IMR-90 (cell line): ENCODE data around the gene SH3BP2. TPM values are rescaled to one million over a fixed set of nuclear protein-coding genes. Genes with fewer than 3 reads are reported as not detected.

Source experiments
- ATAC-seq: fragments of 200-7000 bp; cut with Tn5 transposase; 2 replicates; pipeline ENCODE4 v1.9.1; 2020; ENCODE audit warnings: low read depth, mild to moderate bottlenecking, moderate library complexity
- BruUV-seq: library from RNA; stranded (reverse); fragments of 400-500 nt; replicated peaks from 2 replicates; lab custom pipeline; 2021; lab: Mats Ljungman, UMichigan
- CTCF ChIA-PET: fragments of 300-600 bp; formaldehyde crosslinking; extraction: SDS; loops from one replicate; lab custom pipeline; 2021; ENCODE audit warnings: antibody characterized with exemption; lab: Yijun Ruan, JAX
- POLR2A ChIA-PET: fragments of 300-600 bp; sonication (Branson Sonifier 250); formaldehyde crosslinking; loops from one replicate; lab custom pipeline; 2022; ENCODE audit warnings: antibody characterized with exemption; ENCODE audit not compliant: unreplicated experiment; lab: Charles Lee
- DNase-seq: peaks from one replicate; pipeline ENCODE4 v3.0.0; 2013
- H2AFZ ChIP-seq: replicated peaks from 2 replicates; pipeline ENCODE3; 2013; ENCODE audit warnings: low read length, mild to moderate bottlenecking; ENCODE audit not compliant: poor library complexity
- H2AK5ac ChIP-seq: 2 replicates; pipeline ENCODE4 v1.6.1; 2013; ENCODE audit warnings: low read depth, low read length, inconsistent platforms
- H2AK9ac ChIP-seq: replicated peaks from 2 replicates; pipeline ENCODE3; 2013; ENCODE audit warnings: mild to moderate bottlenecking, low read depth, low read length, moderate library complexity; ENCODE audit not compliant: poor library complexity
- H2BK120ac ChIP-seq: 2 replicates; pipeline ENCODE4 v1.6.1; 2013; ENCODE audit warnings: low read depth, low read length, inconsistent platforms
- H2BK15ac ChIP-seq: 3 replicates; pipeline ENCODE4 v1.6.1; 2013; ENCODE audit warnings: low read depth, low read length, inconsistent platforms
- H2BK20ac ChIP-seq: 2 replicates; pipeline ENCODE4 v1.6.1; 2013; ENCODE audit warnings: low read depth, mild to moderate bottlenecking, inconsistent platforms, low read length, moderate library complexity
- H2BK5ac ChIP-seq: 2 replicates; pipeline ENCODE4 v1.6.1; 2013; ENCODE audit warnings: mild to moderate bottlenecking, low read depth, low read length, inconsistent platforms; ENCODE audit not compliant: poor library complexity, severe bottlenecking
- H3K14ac ChIP-seq: replicated peaks from 2 replicates; pipeline ENCODE4 v1.6.1; 2013; ENCODE audit warnings: low read depth, low read length, inconsistent platforms
- H3K18ac ChIP-seq: 2 replicates; pipeline ENCODE4 v1.6.1; 2013; ENCODE audit warnings: low read depth, low read length, control low read depth
- H3K23ac ChIP-seq: 2 replicates; pipeline ENCODE4 v1.6.1; 2013; ENCODE audit warnings: low read depth, low read length, inconsistent platforms
- H3K27ac ChIP-seq: 2 replicates; pipeline ENCODE4 v1.5.1; 2013; ENCODE audit warnings: mild to moderate bottlenecking, control low read depth, low read length; ENCODE audit not compliant: insufficient read depth
- H3K27me3 ChIP-seq: 2 replicates; pipeline ENCODE4 v1.6.1; 2013; ENCODE audit warnings: low read length; ENCODE audit not compliant: control insufficient read depth, insufficient read depth
- H3K36me3 ChIP-seq: 2 replicates; pipeline ENCODE4 v1.6.1; 2013; ENCODE audit warnings: low read length, mixed read lengths; ENCODE audit not compliant: control insufficient read depth, insufficient read depth
- H3K4ac ChIP-seq: 2 replicates; pipeline ENCODE4 v1.6.1; 2013; ENCODE audit warnings: low read depth, low read length, inconsistent platforms
- H3K4me1 ChIP-seq: 2 replicates; pipeline ENCODE4 v1.6.1; 2013; ENCODE audit warnings: low read length, mixed read lengths; ENCODE audit not compliant: control insufficient read depth, insufficient read depth
- H3K4me2 ChIP-seq: 2 replicates; pipeline ENCODE4 v1.6.1; 2013; ENCODE audit warnings: low read depth, mild to moderate bottlenecking, control low read depth, low read length, moderate library complexity
- H3K4me3 ChIP-seq: 2 replicates; pipeline ENCODE4 v1.5.1; 2013; ENCODE audit warnings: low read depth, mild to moderate bottlenecking, control low read depth, low read length, moderate library complexity; ENCODE audit not compliant: insufficient read depth
- H3K56ac ChIP-seq: 2 replicates; pipeline ENCODE4 v1.6.1; 2013; ENCODE audit warnings: low read length, inconsistent platforms; ENCODE audit not compliant: insufficient read depth; ENCODE audit errors: extremely low read depth
- H3K79me1 ChIP-seq, 2 experiments: 2 replicates each; pipeline ENCODE4 v1.6.1; 2013; ENCODE audit warnings: low read length in 2 of 2, inconsistent platforms in 1 of 2, low read depth in 1 of 2
- H3K9ac ChIP-seq: 2 replicates; pipeline ENCODE4 v1.6.1; 2013; ENCODE audit warnings: low read depth, low read length, control low read depth
- H3K9me1 ChIP-seq: 2 replicates; pipeline ENCODE4 v1.6.1; 2013; ENCODE audit warnings: low read length, inconsistent platforms; ENCODE audit not compliant: insufficient read depth
- H3K9me3 ChIP-seq: 2 replicates; pipeline ENCODE4 v1.6.1; 2013; ENCODE audit warnings: low read length; ENCODE audit not compliant: control insufficient read depth, insufficient read depth
- H4K20me1 ChIP-seq: 2 replicates; pipeline ENCODE4 v1.6.1; 2013; ENCODE audit warnings: low read length, inconsistent platforms; ENCODE audit not compliant: insufficient read depth
- H4K5ac ChIP-seq: 2 replicates; pipeline ENCODE4 v1.6.1; 2013; ENCODE audit warnings: mild to moderate bottlenecking, low read depth, low read length, control low read depth
- H4K8ac ChIP-seq, 2 experiments: 2 replicates each; pipeline ENCODE4 v1.6.1; 2013; ENCODE audit warnings: low read depth in 2 of 2, low read length in 2 of 2, control low read depth in 1 of 2, inconsistent platforms in 1 of 2
- H4K91ac ChIP-seq: 2 replicates; pipeline ENCODE4 v1.6.1; 2013; ENCODE audit warnings: low read depth, low read length, inconsistent platforms; ENCODE audit not compliant: insufficient read depth
- SMC3 ChIP-seq: fragments of 150-350 bp; IDR thresholded peaks from 2 replicates; pipeline ENCODE4 v1.6.1; 2016; ENCODE audit warnings: low read depth, mild to moderate bottlenecking, antibody characterized with exemption, low read length, moderate library complexity
- WGBS, 2 experiments: methylation state at CpG; one replicate each; pipeline versions ENCODE4 v1.1.5 to v1.1.7; 2013; ENCODE audit warnings: missing lambda C conversion rate in 2 of 2; ENCODE audit not compliant: insufficient read length in 1 of 2; ENCODE audit errors: extremely low coverage in 2 of 2; 5-methylcytosine and 5-hydroxymethylcytosine counted together
- dilution Hi-C: fragments of 300-500 bp; cut with HindIII; formaldehyde crosslinking; loops from one replicate; pipeline ENCODE4 v1.14.3; 2018; ENCODE audit warnings: low sequenced_read_pairs; ENCODE audit not compliant: unreplicated experiment
- in situ Hi-C: fragments of 300-500 bp; cut with MboI; formaldehyde crosslinking; loops from 3 replicates; pipeline ENCODE4 v1.14.3; 2019; ENCODE audit warnings: low sequenced_read_pairs, inconsistent platforms, mixed read lengths
- intact Hi-C: fragments of 100-400 bp; cut with micrococcal nuclease; formaldehyde crosslinking; loops from 2 replicates; pipeline ENCODE4 v1.10.0; 2022
- polyA plus RNA-seq, 3 experiments: library from polyadenylated mRNA; depleted of rRNA; stranded (reverse); fragments of >200 nt; gene quantifications; 2 replicates each; pipeline ENCODE4 v1.2.3, GENCODE V29; 2012; ENCODE audit warnings: low replicate concordance in 1 of 3
- total RNA-seq: library from RNA; depleted of rRNA; stranded (reverse); fragments of >200 nt; gene quantifications from 2 replicates; pipeline ENCODE4 v1.2.3, GENCODE V29; 2012

SH3BP2 gene
- total and polyA plus RNA-seq, 2 of the 4 experiments (the other 2 are of a cell fraction): 9.0 to 37.2 TPM

- H3K9ac ChIP-seq: no peak overlapping the region
- dilution Hi-C loops (no loop called here), intact Hi-C loops (no loop called here), in situ Hi-C loops (no loop called here)
- no peak overlapping the region for H2BK15ac ChIP-seq
- no peak overlapping the region for H3K4me2 ChIP-seq
- H2AFZ ChIP-seq: no peak overlapping the region
- CTCF ChIA-PET: no interaction called here
- no peak overlapping the region for H2BK20ac ChIP-seq
- no peak overlapping the region for H3K18ac ChIP-seq
- H3K9me1 ChIP-seq: peaks cover 10% of the 10 kb centered on the region
- peaks cover 16% of the 10 kb centered on the region for H3K4me1 ChIP-seq
- H2AK5ac ChIP-seq: no peak overlapping the region
- POLR2A ChIA-PET: no interaction called here
- H4K91ac ChIP-seq: no peak overlapping the region
- no peaks in the 10 kb centered on the region for H3K27me3 ChIP-seq
- H4K8ac ChIP-seq: no peak overlapping the region
- peaks cover 15 to 59% of the 10 kb centered on the region in 2 experiments; a peak in 3 of 4 replicates for H3K79me1 ChIP-seq
- no peak overlapping the region for H4K5ac ChIP-seq
- H2AK9ac ChIP-seq: no peak overlapping the region
- no peak overlapping the region for H2BK5ac ChIP-seq
- no CpG with 5 or more reads among the region's 5 CpGs for WGBS, 2 experiments
- no peak overlapping the region for H3K4ac ChIP-seq
- H4K20me1 ChIP-seq: peaks cover 77% of the 10 kb centered on the region
- DNase-seq (no peak), ATAC-seq (no peak)
- no peak for TF ChIP-seq SMC3
- no peaks in the 10 kb centered on the region for H3K9me3 ChIP-seq
- H3K14ac ChIP-seq: no peak overlapping the region
- no peak overlapping the region for H3K56ac ChIP-seq
- H3K23ac ChIP-seq: no peak overlapping the region
- BruUV-seq: no TSS peak
- H3K36me3 ChIP-seq: peaks cover 7% of the 10 kb centered on the region
- no peak overlapping the region for H3K4me3 ChIP-seq
- no peak overlapping the region for H2BK120ac ChIP-seq
- H3K27ac ChIP-seq: no peak overlapping the region
Measured at GRCh38 chr4:2855584-2855983, 62.7 kb downstream of the SH3BP2 start.
